GM10266 (cell line): ENCODE data around the gene SIT1.

Experiments used
- DNase-seq: peaks from one replicate; pipeline ENCODE4 v3.0.0; 2012; ENCODE audit errors: extremely low spot score
- TF ChIP-seq, protein P1 (sequence below): IDR thresholded peaks from 2 replicates; pipeline ENCODE4 v1.5.1; 2012; ENCODE audit warnings: mild to moderate bottlenecking, low read depth; ENCODE audit not compliant: control insufficient read depth, insufficient read depth; ENCODE audit errors: missing control alignments

SIT1 gene

GRCh38 chr9:35628389-35628991, 22.2 kb downstream of the SIT1 start:
- TF ChIP-seq, protein P1, sequence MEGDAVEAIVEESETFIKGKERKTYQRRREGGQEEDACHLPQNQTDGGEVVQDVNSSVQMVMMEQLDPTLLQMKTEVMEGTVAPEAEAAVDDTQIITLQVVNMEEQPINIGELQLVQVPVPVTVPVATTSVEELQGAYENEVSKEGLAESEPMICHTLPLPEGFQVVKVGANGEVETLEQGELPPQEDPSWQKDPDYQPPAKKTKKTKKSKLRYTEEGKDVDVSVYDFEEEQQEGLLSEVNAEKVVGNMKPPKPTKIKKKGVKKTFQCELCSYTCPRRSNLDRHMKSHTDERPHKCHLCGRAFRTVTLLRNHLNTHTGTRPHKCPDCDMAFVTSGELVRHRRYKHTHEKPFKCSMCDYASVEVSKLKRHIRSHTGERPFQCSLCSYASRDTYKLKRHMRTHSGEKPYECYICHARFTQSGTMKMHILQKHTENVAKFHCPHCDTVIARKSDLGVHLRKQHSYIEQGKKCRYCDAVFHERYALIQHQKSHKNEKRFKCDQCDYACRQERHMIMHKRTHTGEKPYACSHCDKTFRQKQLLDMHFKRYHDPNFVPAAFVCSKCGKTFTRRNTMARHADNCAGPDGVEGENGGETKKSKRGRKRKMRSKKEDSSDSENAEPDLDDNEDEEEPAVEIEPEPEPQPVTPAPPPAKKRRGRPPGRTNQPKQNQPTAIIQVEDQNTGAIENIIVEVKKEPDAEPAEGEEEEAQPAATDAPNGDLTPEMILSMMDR, result no peak
- no peak for DNase-seq

DNA sequence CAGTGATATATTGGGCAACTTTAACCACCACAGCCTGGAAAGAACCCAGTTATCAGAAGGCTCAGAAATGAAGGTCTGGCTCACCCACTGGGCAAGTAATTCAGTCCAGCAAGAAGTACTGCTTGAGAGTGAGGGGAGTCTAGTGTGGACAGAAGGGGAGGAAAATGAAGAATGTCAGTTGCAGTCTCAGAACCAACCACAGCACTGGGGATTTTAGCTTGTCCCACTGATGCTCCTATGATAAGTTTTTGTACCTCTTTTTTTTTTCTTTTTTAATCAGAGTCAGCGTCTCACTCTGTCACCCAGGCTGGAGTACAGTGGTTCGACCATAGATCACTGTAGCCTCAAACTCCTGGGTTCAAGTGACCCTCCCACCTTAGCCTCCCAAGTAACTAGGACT, 23.2 kb downstream of the SIT1 start:
- TF ChIP-seq, protein P1, result no peak
- no peak for DNase-seq

- TF ChIP-seq, protein P1, result no peak
These were observed 31.0 kb downstream of the SIT1 start for GRCh38 chr9:35619800-35620158.

DNA sequence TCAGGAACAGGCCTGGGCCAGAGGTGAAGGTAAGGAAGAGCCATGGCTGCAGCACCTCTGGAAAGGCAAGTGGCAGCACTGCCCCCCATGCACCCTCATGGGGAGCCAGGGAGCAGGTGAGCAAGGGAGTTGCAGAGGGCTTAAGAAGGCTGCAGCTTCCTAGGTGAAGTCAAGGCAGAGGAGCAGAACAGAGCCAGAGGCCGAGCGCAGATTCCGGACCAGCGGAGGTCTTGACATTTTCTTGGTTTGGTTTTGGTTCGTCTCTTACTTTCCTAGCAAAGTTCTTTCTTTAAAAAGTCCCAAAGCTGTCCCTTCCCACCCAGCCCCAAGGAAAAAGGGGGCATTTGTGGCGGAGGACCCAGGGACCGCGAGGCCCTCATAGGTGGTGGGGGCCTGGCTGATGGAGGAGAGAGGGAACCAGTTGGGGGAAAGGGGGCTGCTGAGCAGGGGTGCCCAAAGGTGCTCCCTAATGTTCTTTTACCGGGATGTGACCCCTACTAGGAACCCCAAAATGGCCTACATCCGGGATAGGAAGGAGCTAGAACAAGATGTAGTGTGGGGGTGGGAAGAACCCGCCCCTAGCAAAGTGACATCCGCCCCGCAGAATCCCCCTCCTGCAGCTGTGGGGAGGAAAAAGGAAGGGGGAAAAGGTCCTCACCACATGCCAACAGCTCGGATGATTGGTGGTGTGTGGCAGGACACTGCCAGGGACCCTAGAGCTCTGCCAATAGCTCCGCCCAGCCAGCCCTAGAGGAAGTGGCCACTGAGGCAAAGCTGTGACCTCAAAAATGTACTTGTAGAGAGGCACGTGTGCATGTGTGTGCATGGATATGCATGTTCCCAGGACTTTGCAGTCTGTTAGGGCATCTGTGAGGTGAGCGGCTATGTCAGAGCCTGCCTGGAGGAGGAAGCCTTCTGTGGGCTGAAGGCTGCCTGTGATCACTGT, 31.6 kb downstream of the SIT1 start:
- peak; percentile 67 for DNase-seq
- TF ChIP-seq, protein P1, result no peak

More at GRCh38 chr9:35619800-35620158, 31.0 kb downstream of the SIT1 start:
- DNase-seq, result peak; percentile 55

GRCh38 chr9:35618325-35618727, 32.4 kb downstream of the SIT1 start, which contains the start of gene CD72:
TSS of gene CD72 (minus strand) at chr9:35618413. CDS start at chr9:35618303, 110 bp downstream.
- TF ChIP-seq, protein P1, result no peak
- peak; percentile 40 for DNase-seq

- TF ChIP-seq, protein P1, result no peak
- no peak for DNase-seq
These were observed 33.2 kb downstream of the SIT1 start for GRCh38 chr9:35617548-35617947.
